GM08714 (cell line): Measurements from ENCODE around the gene CTIF.
A peak's percentile ranks its signal among the peaks of the same experiment; 100 is the strongest.

ENCODE experiments used
- H3K4me3 ChIP-seq: fragments of 200-500 bp; sonication (Bioruptor generic); 2 replicates; pipeline ENCODE4 v1.5.1; 2014; ENCODE audit warnings: mild to moderate bottlenecking, low read length, inconsistent platforms
- ZNF274 ChIP-seq: IDR thresholded peaks from 2 replicates; pipeline ENCODE4 v1.6.1; 2012; ENCODE audit warnings: mild to moderate bottlenecking, low read depth, low read length

Gene CTIF

GRCh38 chr18:48777744-48778116, 238.9 kb downstream of the CTIF start:
- H3K4me3 ChIP-seq: no peak overlapping the region
- TF ChIP-seq ZNF274: no peak

DNA sequence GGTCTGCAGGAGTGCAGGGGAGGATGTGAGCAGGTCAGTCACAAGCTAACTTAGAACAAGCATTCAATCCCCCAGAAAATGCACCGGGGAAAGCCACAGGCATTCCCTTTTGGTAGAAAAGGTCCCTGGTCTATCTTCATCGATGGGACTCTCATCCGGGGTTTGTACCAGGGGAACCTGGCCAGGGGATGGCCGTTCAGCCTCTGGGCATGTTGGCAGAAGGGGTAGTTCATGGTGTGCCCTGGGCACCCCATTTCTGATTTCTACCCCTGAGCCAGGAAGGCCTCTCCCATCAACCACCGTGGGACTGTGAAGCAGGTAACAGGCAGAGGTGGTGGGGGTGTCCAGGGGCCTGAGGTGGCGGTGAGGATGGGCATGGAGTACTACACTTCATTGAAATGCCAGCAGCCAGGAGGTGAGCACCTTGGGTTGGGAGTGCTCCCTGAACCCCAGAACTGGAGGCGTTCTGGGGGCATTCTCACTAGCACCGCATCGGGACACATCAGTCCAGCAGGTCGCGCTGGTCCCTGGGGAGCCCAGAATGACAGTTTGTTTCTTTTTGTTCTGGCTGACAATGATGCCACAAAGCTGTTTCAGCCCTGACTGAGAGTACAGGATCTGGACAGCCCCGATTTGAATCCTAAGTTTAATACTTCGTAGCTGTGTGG, 239.6 kb downstream of the CTIF start:
- no peak overlapping the region for H3K4me3 ChIP-seq

DNA sequence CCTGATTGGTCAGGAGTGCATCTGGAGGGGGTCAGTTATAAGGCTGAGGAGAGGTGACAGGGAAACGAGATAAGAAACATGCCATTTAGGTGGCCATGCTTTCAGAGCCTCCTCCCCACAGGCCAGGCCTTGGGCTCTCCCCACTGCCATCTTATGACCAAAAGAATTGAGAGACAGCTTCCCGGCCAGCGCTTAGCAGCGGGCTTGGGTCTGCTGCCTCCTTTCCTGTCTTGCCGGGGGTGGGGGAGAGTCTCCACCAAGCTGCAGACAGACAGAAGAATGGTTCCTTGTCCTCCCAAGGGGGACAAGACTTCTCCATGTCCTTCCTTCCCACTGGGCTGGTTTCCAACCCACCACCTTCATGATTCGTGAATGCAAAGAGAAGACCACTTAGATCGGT, 240.6 kb downstream of the CTIF start:
- no peak overlapping the region for H3K4me3 ChIP-seq
- no peak for TF ChIP-seq ZNF274

More for the DNA sequence above, 239.6 kb downstream of the CTIF start:
- no peak for TF ChIP-seq ZNF274

GRCh38 chr18:48780201-48780912, 241.5 kb downstream of the CTIF start:
- no peak for TF ChIP-seq ZNF274
- no peak overlapping the region for H3K4me3 ChIP-seq

- TF ChIP-seq ZNF274: no peak
- no peak overlapping the region for H3K4me3 ChIP-seq
Observed at GRCh38 chr18:48780913-48781162, 242.0 kb downstream of the CTIF start.

DNA sequence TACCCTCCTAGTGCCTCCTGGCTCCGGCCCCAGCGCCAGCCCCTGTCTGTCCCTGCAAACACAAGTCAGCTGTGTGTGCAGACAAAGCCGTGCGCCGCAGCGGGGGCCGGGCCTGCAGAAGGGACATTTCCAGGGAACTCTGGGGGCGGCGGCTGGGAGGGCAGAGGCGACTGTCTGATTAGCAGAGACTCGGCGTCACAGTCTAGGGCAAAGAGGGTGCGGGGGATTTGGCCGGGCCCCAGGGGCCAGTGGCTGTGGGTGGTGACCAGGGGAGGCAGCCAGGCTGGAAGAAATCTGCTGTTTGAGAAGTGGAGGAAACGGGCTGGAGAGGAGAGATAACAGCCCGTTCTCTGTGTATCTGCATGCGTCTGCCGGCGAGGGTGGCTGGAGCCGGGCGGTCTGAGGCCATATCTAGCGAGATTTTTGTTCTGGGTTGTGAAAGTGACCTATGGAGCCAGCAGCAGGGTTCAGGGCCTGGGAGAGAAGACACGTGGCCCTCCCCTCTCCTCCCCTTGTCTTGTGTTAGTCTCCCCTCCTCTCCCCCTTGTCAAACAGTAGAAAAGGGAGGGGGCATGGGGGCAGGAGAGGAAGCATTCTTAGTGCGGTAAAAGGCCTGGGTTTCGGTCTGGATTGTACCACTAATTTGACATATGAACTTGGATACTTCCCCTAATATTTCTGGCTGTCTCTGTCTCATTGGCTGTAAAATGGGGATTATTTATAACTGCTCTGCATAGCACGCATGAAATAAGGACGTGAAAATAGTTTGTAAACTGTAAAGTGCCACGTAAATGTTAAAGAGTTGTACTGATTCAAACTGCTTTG, 242.5 kb downstream of the CTIF start:
- no peak for TF ChIP-seq ZNF274
- H3K4me3 ChIP-seq: no peak overlapping the region

DNA sequence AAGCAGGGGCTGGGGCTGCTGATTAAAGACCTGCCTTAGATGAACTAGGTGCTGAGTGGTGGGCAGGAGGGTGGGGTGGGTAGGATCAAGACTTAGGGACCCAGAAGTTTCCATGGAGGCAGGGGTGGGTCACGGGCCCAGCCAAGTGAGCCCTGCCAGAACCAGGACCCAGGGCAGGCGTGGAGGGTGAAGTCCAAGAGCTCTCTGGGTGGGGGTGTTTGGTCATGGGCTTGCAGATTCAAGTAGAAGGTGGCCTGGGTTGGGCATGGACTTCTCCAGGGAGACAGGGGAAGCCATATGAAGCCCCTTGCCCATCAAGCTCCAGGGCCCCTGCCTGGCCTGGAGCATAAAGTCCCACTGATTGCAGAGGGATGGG, 243.1 kb downstream of the CTIF start:
- no peak for TF ChIP-seq ZNF274
- no peak overlapping the region for H3K4me3 ChIP-seq

GRCh38 chr18:48782381-48782861, 243.6 kb downstream of the CTIF start:
- no peak for TF ChIP-seq ZNF274

DNA sequence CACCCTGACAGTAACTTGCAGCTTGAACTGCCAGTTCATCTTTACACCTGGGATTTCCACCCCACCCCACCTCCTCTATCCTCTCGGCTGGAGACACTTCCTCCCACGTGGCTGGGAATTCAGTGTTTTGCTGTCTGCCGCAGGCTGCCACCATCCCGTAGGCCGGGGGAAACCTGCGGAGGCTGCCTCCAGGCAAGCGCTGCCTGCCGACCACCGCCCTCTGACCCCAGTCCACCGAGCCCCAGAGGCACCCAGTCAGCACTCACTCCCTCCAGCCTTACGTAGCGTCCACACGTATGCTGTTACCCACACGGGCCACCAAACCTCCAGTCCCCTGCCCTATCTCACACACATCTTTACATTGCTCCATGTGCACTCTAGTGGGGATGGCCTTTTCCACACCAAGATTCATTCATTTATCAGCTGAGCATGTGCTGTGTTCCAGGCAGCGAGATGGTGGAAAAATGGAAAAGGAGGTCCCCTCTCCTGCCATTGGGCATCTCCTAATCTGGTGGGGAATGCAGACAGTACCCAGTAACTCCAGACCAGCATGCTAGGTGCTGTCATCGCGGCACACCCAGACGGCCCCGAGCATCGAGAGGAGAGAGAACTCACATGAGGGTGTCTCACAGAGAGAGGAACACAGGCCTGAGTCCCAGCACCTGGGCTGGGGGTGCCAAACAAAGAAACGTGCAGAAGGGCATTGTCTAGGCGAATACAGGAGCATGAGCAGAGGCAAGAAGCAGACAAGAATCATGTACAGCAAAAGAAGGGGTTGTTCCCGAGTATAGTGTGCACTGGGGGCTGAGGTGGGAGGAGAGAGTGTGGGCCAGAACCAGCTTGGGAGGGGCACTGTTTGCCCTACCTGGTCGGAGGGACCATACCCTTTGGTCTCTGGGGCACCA, 245.0 kb downstream of the CTIF start:
- TF ChIP-seq ZNF274: no peak
- H3K4me3 ChIP-seq: no peak overlapping the region

More at GRCh38 chr18:48782381-48782861, 243.6 kb downstream of the CTIF start:
- H3K4me3 ChIP-seq: no peak overlapping the region

DNA sequence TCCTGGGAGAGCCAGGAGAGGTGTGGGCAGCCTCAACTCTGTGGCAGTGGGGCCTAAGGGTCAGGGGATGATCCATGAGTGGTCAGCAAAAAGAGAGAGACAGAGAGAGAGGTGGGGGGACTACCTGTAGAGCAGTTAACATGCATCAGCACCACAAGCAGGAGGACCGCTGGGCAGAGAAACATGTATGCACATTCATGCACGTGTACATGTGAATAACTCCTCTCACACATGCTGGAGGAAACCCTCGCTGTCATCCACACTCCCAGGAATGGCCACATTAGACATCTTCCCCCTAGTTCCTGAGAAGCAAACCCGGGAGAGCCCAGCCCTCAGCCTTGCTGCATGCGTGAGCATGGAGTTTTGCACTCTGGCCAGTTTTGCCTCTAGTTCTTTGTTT, 245.8 kb downstream of the CTIF start:
- no peak for TF ChIP-seq ZNF274
- H3K4me3 ChIP-seq: peak overlapping the region; percentile 8; the same call in 1 of the 2 replicates

GRCh38 chr18:48785091-48785614, 246.3 kb downstream of the CTIF start:
- TF ChIP-seq ZNF274: no peak
- H3K4me3 ChIP-seq: peak overlapping the region; percentile 8; the same call in 1 of the 2 replicates

GRCh38 chr18:48785736-48786454, 247.1 kb downstream of the CTIF start:
- H3K4me3 ChIP-seq: no peak overlapping the region; the same call in 1 of the 2 replicates
- no peak for TF ChIP-seq ZNF274
